GM19240 (cell line): ENCODE data around the gene CFAP65.
A peak's percentile ranks its signal among the peaks of the same experiment; 100 is the strongest.

Experiments
- DNase-seq: peaks from one replicate; pipeline ENCODE4 v3.0.0; 2011; ENCODE audit warnings: low spot score; ENCODE audit not compliant: insufficient read length

CFAP65 gene

GRCh38 chr2:218991674-218992168 is 49.6 kb downstream of the CFAP65 start:
- no peak for DNase-seq

GRCh38 chr2:218990612-218991011 is 50.7 kb downstream of the CFAP65 start:
- DNase-seq: no peak

GRCh38 chr2:218990052-218990451 is 51.3 kb downstream of the CFAP65 start:
- DNase-seq: no peak

- no peak for DNase-seq
These were observed 52.7 kb downstream of the CFAP65 start for GRCh38 chr2:218988650-218989049.

GRCh38 chr2:218988164-218988563 is 53.2 kb downstream of the CFAP65 start:
- no peak for DNase-seq

- DNase-seq: no peak
These were observed 55.1 kb downstream of the CFAP65 start for GRCh38 chr2:218986148-218986761.

- no peak for DNase-seq
These were observed 55.8 kb downstream of the CFAP65 start for GRCh38 chr2:218985325-218986091.

GRCh38 chr2:218985021-218985324 is 56.3 kb downstream of the CFAP65 start, which contains the start of gene FEV:
FEV (minus strand) TSS chr2:218985184; CDS start chr2:218985075, 109 bp downstream.
- DNase-seq: no peak

GRCh38 chr2:218984239-218985020 is 56.9 kb downstream of the CFAP65 start:
- DNase-seq: no peak

- DNase-seq: no peak
These were observed 57.4 kb downstream of the CFAP65 start for GRCh38 chr2:218983934-218984238.

GRCh38 chr2:218983263-218983933 is 57.9 kb downstream of the CFAP65 start:
- DNase-seq: no peak

GRCh38 chr2:218982586-218983262 is 58.6 kb downstream of the CFAP65 start:
- no peak for DNase-seq

GRCh38 chr2:218981881-218982585 is 59.3 kb downstream of the CFAP65 start:
- no peak for DNase-seq

GRCh38 chr2:218981390-218981880 is 59.9 kb downstream of the CFAP65 start:
- DNase-seq: no peak

GRCh38 chr2:218980735-218981389 is 60.5 kb downstream of the CFAP65 start:
- DNase-seq: no peak

GRCh38 chr2:218979846-218980734 is 61.2 kb downstream of the CFAP65 start:
- peak; percentile 83 for DNase-seq

GRCh38 chr2:218975060-218975777 is 66.1 kb downstream of the CFAP65 start:
- DNase-seq: no peak

GRCh38 chr2:218970894-218971293 is 70.4 kb downstream of the CFAP65 start:
- no peak for DNase-seq
